Raji (cell line): ENCODE data around the gene PASK.
A peak's percentile ranks its signal among the peaks of the same experiment; 100 is the strongest.

Experiments used
- POLR2A ChIP-seq: IDR thresholded peaks from 2 replicates; pipeline ENCODE4 v1.6.1; 2011; ENCODE audit warnings: low read depth, low read length, control low read depth; ENCODE audit not compliant: insufficient read depth

PASK gene

GRCh38 chr2:241157841-241158545 lies 8.7 kb upstream of the PASK start:
- no peak for TF ChIP-seq POLR2A

- TF ChIP-seq POLR2A: no peak
These were observed 7.7 kb upstream of the PASK start for GRCh38 chr2:241156971-241157441.

DNA sequence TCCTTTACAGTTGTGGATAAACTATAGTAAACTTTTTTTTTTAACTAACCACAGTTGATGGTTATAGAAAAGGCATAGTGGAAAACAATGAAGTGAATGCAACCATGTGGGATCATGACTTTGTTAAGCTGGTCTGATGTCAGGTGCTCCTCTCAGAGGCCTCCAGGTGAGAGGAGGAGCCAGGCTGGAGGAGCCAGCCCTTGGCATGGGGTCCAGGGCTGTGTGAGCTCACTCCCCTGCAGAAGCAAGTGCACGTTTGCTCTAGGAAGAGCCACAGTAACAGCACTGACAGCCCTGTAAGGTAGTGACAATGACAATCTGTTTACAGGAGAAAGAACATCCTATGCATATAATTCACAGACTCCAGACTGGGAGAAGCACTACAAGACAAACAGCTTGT lies 6.7 kb upstream of the PASK start:
- no peak for TF ChIP-seq POLR2A

DNA sequence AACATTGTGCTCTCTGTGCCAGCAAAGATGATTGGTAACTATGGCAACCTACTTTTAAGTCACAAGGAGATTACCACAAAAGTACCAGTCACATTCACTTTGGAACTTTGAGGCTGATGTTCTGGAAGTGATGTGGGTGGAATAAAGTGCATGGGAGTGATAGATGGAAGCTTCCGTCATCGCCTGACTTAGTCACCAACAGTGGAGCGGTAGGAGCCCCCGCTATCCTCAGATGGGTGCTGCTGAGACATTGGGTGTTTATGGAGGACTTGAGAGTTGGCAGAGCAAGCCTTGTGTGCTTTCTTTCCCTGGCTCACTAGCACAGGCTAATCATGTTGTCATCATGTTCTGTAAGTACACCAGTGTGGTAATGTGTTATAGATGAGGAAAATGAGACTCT lies 5.6 kb upstream of the PASK start:
- TF ChIP-seq POLR2A: no peak

- TF ChIP-seq POLR2A: no peak
These were observed 4.3 kb upstream of the PASK start for GRCh38 chr2:241153616-241154015.

GRCh38 chr2:241151934-241152660 lies 2.8 kb upstream of the PASK start:
- TF ChIP-seq POLR2A: no peak

DNA sequence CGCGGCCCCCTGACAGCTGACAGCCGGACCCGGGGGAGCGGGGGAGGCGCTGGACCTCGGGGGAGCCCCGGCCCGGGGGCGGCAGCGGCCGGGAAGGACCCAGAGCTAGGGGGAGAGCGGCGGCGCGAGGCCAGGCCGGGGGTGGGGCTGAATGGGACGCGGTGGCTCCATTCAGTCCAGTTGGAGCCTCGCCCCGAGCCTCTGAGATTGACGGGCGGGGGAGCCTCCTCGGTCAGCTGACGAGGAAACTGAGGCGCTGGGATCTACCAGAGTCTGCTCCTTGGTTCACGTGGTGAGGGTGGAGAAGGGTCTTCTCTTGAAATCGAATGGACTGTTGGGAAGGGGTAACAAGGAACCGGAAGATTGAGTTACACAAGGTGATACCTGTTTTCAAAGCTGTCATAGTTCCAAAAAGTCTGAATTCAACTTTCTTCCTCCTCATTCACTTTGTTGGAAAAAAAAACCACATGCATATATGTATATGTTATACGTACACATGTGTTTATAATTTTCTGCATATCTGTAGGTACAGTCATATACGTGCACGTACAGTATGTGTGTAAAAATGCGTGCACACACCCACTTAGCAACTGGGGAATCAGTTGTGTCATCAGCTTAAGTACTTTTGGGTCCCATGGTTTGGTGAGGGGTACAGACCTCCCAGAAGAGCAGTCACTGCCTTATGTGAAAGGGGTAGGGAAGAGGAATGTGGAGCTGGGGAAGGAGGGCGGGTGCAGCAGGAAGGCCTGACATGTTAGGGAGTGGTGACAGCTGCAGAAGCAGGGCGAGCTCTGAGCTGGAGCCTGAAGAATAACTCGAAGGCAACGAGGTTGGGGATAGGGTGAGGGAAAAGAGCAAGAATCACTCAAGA lies 1.6 kb upstream of the PASK start:
- no peak for TF ChIP-seq POLR2A

DNA sequence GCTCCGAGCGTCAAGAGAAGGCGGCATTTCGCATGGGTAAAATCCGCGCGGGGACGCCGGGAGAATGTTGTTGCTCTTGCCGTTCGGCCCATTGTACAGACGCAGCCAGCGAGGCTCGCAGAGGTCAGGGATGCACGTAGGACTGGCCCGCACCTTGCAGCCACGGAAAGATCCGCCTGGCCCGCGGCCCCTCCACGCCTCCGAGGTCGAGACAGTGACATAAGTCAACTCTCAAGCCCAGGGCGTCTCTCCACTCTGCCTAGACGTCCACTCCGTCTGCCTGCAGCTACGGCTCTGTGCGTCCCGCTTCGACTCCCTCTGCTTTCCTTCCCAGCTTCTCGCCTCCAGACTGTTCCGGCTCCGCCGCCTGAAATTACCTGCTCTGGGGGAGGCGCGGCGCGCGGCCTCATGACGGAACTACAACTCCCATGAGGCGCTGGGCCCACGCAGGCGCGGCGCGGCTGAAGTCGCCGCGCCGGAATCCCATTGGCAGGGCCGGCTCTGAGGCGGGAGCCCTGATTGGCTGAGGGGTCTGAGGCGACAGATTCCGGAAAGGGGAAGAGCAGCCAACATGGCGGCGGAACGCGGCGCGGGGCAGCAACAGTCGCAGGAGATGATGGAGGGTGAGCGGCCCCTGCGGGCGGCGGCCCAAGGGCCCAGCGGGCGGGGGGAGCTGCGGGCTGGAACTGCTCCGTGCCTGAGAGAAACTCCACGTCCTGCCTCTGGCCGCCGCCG lies 820 bp upstream of the PASK start, which contains the start of gene PPP1R7:
Gene PPP1R7, plus strand, starts transcription at position 543 of the 735 bp plus-strand sequence. Its CDS starts 29 bp downstream, at position 572.
- peak; percentile 79 for TF ChIP-seq POLR2A

- TF ChIP-seq POLR2A: no peak; the same call in 1 of the 2 replicates
These were observed 328 bp upstream of the PASK start for GRCh38 chr2:241149675-241149924.

DNA sequence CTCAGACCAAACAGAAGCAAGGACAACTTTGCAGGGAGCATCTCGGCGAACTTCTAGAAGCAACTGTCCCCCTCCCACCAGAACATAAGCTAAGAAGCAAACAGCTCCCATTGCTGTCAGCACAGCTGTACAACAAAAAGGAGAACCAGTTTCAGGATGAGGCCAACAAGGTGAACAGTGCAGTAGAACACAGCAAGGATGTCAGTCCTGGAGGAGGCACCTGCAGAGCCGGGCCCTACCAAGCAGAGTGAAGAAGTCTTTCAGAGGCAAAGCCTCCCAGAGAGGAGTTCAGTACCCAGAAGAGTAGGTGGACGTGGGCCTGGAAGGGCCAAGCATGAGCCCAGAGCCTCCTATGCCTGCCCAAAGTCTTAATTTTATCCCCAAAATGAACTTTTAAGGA lies 1.0 kb downstream of the PASK start:
- TF ChIP-seq POLR2A: no peak

GRCh38 chr2:241147336-241147735 lies 1.9 kb downstream of the PASK start:
- no peak for TF ChIP-seq POLR2A

- TF ChIP-seq POLR2A: no peak
These were observed 3.0 kb downstream of the PASK start for GRCh38 chr2:241146286-241146685.

- TF ChIP-seq POLR2A: no peak
These were observed 6.7 kb downstream of the PASK start for GRCh38 chr2:241142593-241142992.

DNA sequence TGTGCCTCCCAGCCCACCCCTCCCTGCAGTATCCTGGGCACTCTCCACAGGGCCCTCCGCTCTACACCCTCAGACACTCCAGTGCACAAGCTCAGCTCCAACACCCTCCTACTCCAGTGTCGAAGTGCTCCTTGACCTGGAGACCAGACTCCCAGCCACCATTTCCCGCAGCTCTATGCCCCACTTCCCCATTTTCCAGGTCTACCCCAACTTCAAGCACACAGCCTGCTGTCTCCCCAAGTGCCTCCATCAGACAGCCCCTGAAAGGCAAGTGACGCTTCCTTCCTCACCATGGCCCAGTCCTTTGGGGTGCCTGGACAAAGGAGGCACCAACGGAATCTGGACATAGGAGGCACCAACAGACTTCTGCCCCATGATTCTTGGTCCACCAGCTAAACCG lies 7.2 kb downstream of the PASK start:
- no peak for TF ChIP-seq POLR2A

GRCh38 chr2:241141214-241141770 lies 8.0 kb downstream of the PASK start:
- TF ChIP-seq POLR2A: no peak
